ENCODE data around the gene SNX30.

DNA sequence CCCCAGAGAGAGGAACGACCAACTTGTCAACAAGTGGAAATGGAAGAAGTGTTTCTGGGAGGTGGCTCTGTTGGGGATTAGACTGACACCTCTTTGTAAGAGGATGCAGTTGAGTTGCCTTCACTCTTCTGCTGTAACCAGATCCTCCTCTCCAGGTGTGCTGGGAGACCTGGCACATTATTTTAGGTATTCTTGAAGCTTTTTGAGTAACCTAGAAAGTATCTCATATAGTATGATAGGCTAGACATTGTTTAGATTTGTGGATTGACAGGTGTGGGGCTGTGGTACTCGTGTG, 21.6 kb downstream of the SNX30 start:
- TF ChIP-seq EP300 (IDR thresholded peaks at IDR 0.05) (no peak), POLR2A (IDR thresholded peaks at IDR 0.05) (no peak), POLR2AphosphoS5 (IDR thresholded peaks at IDR 0.05) (no peak)
- TF ChIP-seq, protein P1, sequence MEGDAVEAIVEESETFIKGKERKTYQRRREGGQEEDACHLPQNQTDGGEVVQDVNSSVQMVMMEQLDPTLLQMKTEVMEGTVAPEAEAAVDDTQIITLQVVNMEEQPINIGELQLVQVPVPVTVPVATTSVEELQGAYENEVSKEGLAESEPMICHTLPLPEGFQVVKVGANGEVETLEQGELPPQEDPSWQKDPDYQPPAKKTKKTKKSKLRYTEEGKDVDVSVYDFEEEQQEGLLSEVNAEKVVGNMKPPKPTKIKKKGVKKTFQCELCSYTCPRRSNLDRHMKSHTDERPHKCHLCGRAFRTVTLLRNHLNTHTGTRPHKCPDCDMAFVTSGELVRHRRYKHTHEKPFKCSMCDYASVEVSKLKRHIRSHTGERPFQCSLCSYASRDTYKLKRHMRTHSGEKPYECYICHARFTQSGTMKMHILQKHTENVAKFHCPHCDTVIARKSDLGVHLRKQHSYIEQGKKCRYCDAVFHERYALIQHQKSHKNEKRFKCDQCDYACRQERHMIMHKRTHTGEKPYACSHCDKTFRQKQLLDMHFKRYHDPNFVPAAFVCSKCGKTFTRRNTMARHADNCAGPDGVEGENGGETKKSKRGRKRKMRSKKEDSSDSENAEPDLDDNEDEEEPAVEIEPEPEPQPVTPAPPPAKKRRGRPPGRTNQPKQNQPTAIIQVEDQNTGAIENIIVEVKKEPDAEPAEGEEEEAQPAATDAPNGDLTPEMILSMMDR (IDR thresholded peaks at IDR 0.05): no peak
